HG03139 (cell line): ENCODE data around the gene SMIM28.

Experiments used
- ATAC-seq: cut with Tn5 transposase; IDR thresholded peaks from one replicate; pipeline ENCODE4 v1.9.1; 2021; ENCODE audit not compliant: unreplicated experiment

The SMIM28 gene

GRCh38 chr6:138372711-138373463 is 4.8 kb upstream of the SMIM28 start:
- ATAC-seq = no peak

DNA sequence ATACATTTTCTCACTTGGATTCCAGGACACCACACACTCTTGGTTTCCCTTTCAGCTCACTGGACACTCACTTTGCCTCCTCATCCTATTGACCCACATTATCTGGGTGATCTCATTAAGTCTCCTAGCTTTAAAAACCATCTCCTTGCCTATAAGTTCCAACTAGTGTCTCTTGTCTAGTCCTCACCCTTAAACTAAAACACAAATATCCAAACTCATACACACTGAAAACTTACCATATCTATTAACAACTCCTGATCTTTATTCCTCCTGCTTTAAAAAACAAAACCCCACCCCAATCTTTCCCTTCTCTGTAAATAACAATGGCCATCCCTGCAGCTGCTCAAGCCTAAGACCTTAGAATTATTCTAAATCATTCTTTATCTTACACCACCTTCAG is 3.5 kb upstream of the SMIM28 start:
- ATAC-seq = no peak

DNA sequence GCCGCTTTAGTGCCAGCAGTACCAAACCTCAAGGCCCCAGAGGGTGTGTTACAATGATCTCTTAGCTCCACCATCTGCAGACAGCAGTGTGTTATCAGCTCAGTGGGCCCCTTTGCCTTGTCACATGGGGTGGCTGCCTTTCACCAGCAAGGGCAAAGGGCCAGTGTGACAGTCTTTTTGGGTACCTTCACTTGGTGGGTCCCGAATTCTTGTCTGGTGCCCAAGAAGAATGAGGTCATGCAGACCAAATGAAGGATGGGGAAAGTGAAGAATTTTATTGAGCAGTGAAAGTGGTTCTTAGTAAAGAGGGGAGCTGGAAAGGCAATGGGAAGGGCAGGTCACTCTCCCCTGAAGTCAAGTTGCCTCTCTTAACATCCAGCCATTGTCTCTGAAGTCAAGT is 2.9 kb upstream of the SMIM28 start:
- no peak for ATAC-seq

DNA sequence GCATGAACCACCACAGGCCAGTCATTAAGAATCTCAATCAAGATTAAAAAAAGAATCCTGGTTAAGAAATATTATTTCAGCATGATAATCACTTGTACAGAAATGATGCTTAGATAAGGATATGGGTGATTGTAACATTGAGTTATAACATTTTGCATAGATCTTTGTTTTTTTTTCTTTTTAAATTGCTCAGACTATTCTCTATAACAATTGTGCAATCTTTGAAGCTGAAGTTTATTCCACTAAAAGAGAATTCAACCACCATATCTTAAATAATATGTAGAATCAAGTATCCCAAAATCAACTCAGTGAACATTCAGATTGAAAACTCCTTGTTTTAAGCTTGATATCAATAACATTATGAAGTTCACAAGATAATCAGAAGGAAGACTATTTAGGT is 663 bp upstream of the SMIM28 start:
- no peak for ATAC-seq

DNA sequence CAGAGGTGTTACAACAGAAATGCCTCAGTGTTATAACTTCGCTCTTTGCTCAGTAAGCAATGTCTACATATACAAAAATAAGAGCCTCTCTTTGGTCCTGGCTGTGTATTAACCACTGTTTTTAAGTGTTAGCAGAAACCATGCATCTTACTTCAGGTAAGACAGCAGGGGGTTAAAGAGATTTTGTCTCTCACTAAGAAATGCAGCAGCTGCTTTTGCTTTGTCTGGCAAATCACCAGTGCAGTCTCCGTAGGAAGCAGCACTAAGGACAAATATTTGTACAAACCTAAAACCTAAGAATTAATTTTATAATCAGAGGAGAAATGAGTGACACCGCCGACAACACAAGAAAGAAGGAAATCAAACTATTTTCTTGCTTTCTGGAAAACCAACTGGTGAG is 758 bp downstream of the SMIM28 start:
- no peak for ATAC-seq

DNA sequence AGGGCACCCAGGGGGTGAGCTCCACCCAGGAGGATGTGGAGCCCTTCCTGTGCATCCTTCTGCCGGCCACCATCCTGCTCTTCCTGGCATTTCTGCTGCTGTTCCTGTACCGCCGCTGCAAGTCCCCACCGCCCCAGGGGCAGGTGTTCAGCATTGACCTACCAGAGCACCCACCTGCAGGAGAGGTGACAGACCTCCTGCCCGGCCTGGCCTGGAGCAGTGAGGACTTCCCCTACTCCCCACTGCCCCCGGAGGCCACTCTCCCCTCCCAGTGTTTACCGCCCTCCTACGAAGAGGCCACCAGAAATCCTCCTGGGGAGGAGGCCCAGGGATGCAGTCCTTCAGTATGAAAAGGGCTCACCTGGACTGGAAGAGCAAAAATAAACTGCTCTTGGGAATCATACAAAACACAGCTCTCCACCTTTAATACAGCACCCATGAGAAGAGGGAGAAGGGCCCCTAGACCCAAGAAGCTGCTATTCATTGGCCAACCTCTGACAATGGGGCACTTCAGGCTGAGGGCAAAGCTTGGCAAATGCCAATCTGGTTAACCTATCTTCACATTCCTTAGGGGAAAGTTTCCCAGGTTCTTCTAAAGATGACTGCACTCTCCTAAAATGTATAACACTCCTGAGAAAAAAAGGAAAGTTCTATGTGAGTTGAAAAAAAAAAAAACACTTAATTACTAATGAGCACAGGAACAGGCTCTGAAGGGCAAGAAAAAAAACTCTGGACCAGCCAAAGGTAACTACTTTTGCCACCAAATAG is 5.0 kb downstream of the SMIM28 start:
- ATAC-seq = no peak

- ATAC-seq = no peak
Measured at GRCh38 chr6:138383776-138384175, 6.1 kb downstream of the SMIM28 start.

DNA sequence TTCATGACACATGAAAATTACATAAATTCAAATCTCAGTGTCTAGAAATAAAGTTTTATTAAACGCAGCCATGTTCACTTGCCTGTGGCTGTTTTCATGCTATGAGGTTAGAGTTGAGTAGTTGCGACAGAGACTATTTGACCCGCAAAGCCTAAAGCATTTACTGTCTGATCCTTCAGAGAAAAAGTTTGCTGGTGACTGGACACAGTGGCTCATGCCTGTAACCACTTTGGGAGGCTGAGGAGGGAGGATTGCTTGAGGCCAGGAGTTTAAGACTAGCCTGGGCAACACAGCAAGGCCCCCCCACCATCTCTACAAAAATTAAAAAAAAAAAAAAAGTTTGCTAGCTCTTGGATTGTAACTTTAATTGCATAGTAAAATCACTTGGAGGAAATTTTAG is 9.2 kb downstream of the SMIM28 start:
- no peak for ATAC-seq

- no peak for ATAC-seq
Measured at GRCh38 chr6:138387577-138388368, 10.1 kb downstream of the SMIM28 start.

DNA sequence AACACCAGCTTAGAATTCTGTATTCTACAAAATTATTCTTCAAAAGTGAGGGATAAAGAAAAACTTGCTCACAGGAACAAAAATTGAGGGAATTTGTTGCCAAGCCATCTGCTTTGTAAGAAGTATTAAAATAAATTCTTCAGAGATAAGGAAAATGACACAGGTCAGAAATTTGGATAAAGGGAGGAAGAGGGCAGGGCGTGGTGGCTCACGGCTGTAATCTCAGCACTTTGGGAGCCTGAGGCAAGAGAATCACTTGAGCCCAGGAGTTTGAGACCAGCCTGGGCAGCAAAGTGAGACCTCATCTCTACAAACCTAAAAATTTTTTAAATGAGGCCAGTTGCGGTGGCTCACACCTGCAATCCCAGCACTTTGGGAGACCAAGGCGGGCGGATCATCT is 11.8 kb downstream of the SMIM28 start:
- ATAC-seq = no peak

DNA sequence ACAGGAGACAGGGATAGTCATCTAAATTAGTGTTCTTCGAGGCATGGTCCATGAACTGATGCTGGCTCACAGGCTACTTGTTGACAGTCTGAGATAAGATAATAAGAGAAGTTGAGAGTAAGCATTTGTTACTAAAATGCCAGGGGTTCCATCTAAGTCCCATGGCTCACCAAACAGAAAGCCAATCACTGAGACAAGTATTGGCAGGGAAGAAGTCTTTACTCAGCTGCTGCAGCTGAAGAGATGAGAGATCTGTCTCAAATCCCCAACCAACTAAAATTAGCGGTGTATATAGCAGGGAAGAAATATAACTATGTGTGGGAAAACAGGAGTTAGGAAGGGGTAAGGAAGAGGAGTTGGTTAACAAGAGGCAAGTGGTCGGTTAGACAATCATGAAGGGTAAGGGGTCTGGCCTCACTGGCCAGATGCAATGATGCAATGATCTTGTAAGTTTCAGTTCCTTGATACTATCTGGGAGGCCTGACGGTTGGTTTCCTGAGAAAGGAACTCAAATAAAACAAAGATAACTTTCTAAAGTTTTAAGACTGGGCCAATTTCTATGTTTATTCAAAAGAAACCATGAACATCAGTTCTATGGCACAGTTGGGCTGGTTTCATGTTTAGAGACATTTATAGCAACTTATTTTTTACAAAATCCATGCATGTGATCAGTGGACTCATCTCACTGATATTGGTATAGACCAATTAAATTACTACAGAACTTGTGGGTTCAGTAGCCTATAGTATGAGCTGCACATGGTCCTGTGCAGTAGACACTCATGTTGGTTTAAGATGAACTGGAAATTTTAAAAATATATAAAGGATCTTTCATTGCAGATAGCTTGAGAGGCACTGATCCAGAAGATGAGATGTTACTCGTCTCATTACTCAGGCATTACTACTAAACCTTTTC is 16.4 kb downstream of the SMIM28 start:
- no peak for ATAC-seq

- no peak for ATAC-seq
Measured at GRCh38 chr6:138396709-138397108, 19.0 kb downstream of the SMIM28 start.

DNA sequence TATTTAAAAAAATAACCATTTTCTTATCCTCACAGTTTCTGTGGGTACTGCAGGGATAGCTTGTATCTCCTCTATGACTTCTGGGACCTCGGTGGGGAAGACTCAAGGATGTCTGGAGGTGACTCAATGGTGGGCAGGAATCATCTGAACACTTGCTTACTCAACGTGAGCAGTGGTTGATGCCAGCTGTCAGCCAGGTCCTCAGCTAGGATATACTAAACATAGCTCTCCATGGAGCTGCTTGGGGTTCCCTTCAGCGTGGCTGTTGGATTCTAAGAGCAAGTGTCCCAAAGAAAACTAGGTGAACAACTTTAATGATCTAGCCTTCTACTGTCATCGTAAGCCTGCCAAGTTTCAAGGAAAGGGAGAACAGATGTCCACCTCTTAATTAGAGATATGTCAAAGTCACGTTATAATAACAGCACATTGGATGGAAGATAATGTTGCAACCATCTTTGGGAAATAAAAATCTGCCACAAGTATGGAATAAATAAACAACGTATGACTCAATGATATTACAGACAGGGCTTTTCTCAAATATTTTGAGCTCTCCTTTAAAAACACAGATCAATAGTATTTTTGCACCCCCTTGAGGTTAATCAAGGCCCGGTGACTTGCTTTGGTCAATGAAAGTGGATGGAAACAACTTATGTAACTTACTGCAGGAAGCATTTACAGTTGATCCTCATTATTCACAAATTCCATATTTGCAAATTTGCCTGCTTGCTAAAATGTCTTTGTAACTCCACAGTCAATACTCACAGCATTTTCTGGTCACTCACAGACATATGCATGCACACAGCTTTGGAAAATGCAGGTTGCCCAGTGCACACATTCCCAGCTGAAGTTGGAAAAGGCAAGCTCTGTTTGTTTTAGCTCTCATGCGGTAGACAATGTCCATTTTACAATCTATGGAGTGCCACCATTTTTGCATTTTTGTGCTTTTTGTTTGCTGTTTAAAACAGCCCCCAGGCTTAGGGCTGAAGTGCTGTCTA is 19.7 kb downstream of the SMIM28 start:
- no peak for ATAC-seq

- ATAC-seq = no peak
Measured at GRCh38 chr6:138400326-138400725, 22.6 kb downstream of the SMIM28 start.

GRCh38 chr6:138401960-138402837 is 24.5 kb downstream of the SMIM28 start:
- ATAC-seq = no peak

DNA sequence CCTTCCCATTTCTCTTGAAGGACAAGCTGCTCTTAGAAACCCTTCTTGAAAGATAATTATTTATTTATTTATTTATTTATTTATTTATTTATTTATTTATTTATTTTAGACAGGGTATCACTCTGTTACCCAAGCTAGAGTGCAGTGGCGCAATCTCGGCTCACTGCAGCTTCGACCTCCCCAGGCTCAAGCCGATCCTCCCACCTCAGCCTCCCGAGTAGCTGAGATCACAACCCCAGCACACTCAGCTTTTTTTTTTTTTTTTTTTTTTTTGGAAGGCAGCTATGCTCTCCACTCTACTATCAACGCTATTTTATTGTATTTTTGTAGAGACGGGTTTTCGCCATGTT is 25.1 kb downstream of the SMIM28 start:
- ATAC-seq = no peak

DNA sequence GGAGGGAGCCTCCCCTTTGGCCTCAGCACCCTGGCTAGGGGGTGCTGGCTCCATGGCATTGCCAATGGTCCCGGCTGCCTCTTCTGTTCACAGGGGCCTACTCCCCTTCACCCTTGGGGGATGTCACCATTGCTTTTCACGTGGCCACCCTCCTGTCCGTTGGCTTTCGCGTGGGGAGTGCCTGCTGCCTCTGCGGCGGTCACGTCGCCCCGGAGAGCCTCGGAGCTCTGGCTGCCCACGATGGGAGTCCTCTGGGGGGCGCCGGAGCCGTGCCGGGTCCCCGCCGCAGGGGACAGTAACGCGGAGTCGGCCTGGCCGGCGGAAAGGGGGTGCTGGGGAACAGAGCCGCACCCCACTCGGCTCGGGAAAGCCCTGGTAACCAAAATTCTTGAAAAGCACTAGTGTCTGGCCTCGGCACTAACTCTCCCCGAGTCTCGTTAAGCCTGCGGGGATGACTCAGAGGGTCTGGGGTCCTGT is 25.7 kb downstream of the SMIM28 start:
- peak; percentile 9 for ATAC-seq
